ENCODE results near the gene PFKM. TPM values are rescaled to one million over a fixed set of nuclear protein-coding genes. Genes with fewer than 3 reads are reported as not detected.

The PFKM gene
- total and polyA plus RNA-seq, 2 of the 4 experiments (the other 2 are of a cell fraction) = 56.7 to 82.6 TPM

- Histone ChIP-seq H3K4me3 (ENCODE audit: insufficient read depth, low read depth, low read length) (no peak overlapping the region), H3K56ac (ENCODE audit: extremely low read depth, insufficient read depth, low read length) (no peak overlapping the region), H3K4ac (ENCODE audit: low read depth, low read length) (no peak overlapping the region), H4K8ac (ENCODE audit: low read depth in 2 of 2, low read length in 2 of 2) (no peak overlapping the region), H2AK5ac (ENCODE audit: low read depth, low read length) (no peak overlapping the region), H3K14ac (replicated peaks; ENCODE audit: low read depth, low read length) (no peak overlapping the region), H3K18ac (ENCODE audit: low read depth, low read length) (no peak overlapping the region), H4K5ac (ENCODE audit: low read depth, low read length) (no peak overlapping the region), H2AK9ac (replicated peaks; ENCODE audit: low read depth, low read length, poor library complexity) (no peak overlapping the region), H4K91ac (ENCODE audit: insufficient read depth, low read depth, low read length) (no peak overlapping the region), H3K79me1 (ENCODE audit: low read depth in 1 of 2, low read length in 2 of 2) (no peaks in the 10 kb centered on the region), H3K27me3 (ENCODE audit: control insufficient read depth, insufficient read depth, low read length) (peaks cover 7% of the 10 kb centered on the region), H3K27ac (ENCODE audit: insufficient read depth, low read length) (no peak overlapping the region), H2BK20ac (ENCODE audit: low read depth, low read length) (no peak overlapping the region), H3K4me2 (ENCODE audit: low read depth, low read length) (no peak overlapping the region), H2BK120ac (ENCODE audit: low read depth, low read length) (no peak overlapping the region), H4K20me1 (ENCODE audit: insufficient read depth, low read length) (no peaks in the 10 kb centered on the region), H3K4me1 (ENCODE audit: control insufficient read depth, insufficient read depth, low read length) (no peaks in the 10 kb centered on the region), H2BK5ac (ENCODE audit: low read depth, low read length, poor library complexity, severe bottlenecking) (no peak overlapping the region), H3K9ac (ENCODE audit: low read depth, low read length) (no peak overlapping the region), H3K23ac (ENCODE audit: low read depth, low read length) (no peak overlapping the region), H3K9me1 (ENCODE audit: insufficient read depth, low read length) (no peaks in the 10 kb centered on the region), H2AFZ (replicated peaks; ENCODE audit: low read length, poor library complexity) (no peak overlapping the region), H3K36me3 (ENCODE audit: control insufficient read depth, insufficient read depth, low read length) (no peaks in the 10 kb centered on the region), H2BK15ac (ENCODE audit: low read depth, low read length) (no peak overlapping the region), H3K9me3 (ENCODE audit: control insufficient read depth, insufficient read depth, low read length) (no peaks in the 10 kb centered on the region)
- in situ Hi-C loops (cut with MboI; ENCODE audit: low sequenced_read_pairs) (no loop called here), dilution Hi-C loops (cut with HindIII; ENCODE audit: low sequenced_read_pairs, unreplicated experiment) (no loop called here), intact Hi-C loops (cut with micrococcal nuclease) (loop anchor here (2.0 to 10.0 kb wide), 2 partner anchors 202 to 450 kb away; partner anchors contain the start of gene TMEM106C)
- ATAC-seq (ENCODE audit: low read depth) (no peak), DNase-seq (no peak)
- ChIA-PET CTCF (interaction anchor here (1.9 kb wide), 1 partner anchor 12 kb away, joined by 4 read pairs; no protein-coding TSS in a partner anchor), POLR2A (ENCODE audit: unreplicated experiment) (no interaction called here)
- BruUV-seq (replicated peaks) = no TSS peak
- TF ChIP-seq MXI1 (IDR thresholded peaks at IDR 0.05; ENCODE audit: borderline replicate concordance, low read depth, low read length) (no peak), POLR2A (IDR thresholded peaks at IDR 0.05; ENCODE audit: low read depth, low read length) (no peak), USF2 (IDR thresholded peaks at IDR 0.05; ENCODE audit: low read depth, low read length) (no peak), RCOR1 (IDR thresholded peaks at IDR 0.05; ENCODE audit: insufficient replicate concordance, low read length) (no peak), BHLHE40 (IDR thresholded peaks at IDR 0.05; ENCODE audit: low read depth, low read length) (no peak), MAFK (IDR thresholded peaks at IDR 0.05; ENCODE audit: low read depth, low read length) (no peak)
- no CpG with 5 or more reads among the region's 2 CpGs for WGBS, 2 experiments (ENCODE audit: extremely low coverage in 2 of 2, insufficient read length in 1 of 2)
These were observed 45.3 kb downstream of the PFKM start for GRCh38 chr12:48164451-48164850.
